Stimulated activated naive CD8-positive, alpha-beta T cell treated with anti-CD3 and anti-CD28 coated beads, Interleukin-15, amount 100 ng/mL, for 72 hours (primary cell): ENCODE measurements around the gene FUBP3.

Experiments used
- ATAC-seq: fragments of 150-1000 bp; cut with Tn5 transposase; 2 replicates; pipeline ENCODE4 v1.10.0; 2021; ENCODE audit warnings: mild to moderate bottlenecking, moderate library complexity
- DNase-seq, 2 donors: peaks; one replicate each; pipeline ENCODE4 v3.0.0; 2021 to 2022
- H3K27ac Mint-ChIP-seq, 2 donors: one replicate each; pipeline ENCODE4 v1.8.0; 2022; ENCODE audit warnings: mild to moderate bottlenecking in 2 of 2, mixed read lengths in 2 of 2, moderate library complexity in 2 of 2
- H3K27me3 Mint-ChIP-seq: one replicate; pipeline ENCODE4 v1.8.0; 2022; ENCODE audit warnings: mixed read lengths
- H3K4me1 Mint-ChIP-seq: one replicate; pipeline ENCODE4 v1.8.0; 2022; ENCODE audit warnings: mild to moderate bottlenecking, mixed read lengths
- H3K4me3 Mint-ChIP-seq, 2 donors: one replicate each; pipeline ENCODE4 v1.8.0; 2022; ENCODE audit warnings: mild to moderate bottlenecking in 2 of 2, mixed read lengths in 2 of 2, moderate library complexity in 1 of 2
- H3K9me3 Mint-ChIP-seq, 2 donors: one replicate each; pipeline ENCODE4 v1.8.0; 2022; ENCODE audit warnings: mixed read lengths in 2 of 2

FUBP3 gene

DNA sequence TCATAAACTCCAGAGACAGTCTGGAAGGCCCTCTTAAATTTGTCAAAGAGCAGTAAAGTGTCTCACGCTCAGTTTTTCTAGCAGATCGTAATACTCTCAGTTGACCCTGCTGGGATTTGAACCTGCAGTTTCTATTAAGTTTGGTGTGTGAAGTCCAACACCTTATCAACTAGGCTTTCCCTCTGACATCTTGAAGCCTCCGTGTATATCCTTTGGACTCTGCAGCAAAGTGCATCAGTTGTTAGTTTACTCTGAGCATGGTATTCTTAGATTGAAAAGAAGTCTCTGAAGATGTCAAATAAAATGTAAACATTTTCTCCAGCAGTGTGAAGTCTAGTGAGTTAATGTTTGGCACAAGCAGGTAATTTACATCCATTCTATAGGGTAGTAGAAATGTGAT is 2.4 kb downstream of the FUBP3 start:
- Mint-ChIP-seq H3K4me3 (no peak overlapping the region), H3K27me3 (no peaks in the 10 kb centered on the region), H3K4me1 (peaks cover 47% of the 10 kb centered on the region), H3K27ac (peak overlapping the region; percentile 15 to 36), H3K9me3 (no peaks in the 10 kb centered on the region)
- ATAC-seq (no peak), DNase-seq (no peak)

DNA sequence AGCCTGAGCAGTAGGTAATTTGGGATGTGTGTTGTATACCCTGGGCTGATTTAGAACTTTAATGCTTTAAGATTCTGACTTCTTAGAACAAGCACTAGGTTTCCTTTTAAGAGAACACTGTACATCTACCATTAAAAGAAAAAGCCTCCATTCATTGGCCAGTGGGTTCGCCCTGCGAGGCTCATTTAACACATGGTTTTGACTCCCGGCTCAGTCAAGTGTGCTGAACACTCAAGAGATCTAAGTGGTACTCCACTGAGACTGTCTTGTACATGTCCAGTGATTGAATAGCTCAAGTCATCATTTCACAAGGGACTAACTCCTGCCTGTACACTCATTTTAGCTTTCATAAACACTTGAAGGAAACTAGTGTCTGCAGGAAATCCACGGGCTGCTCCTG is 3.9 kb downstream of the FUBP3 start:
- no peak overlapping the region for H3K4me3 Mint-ChIP-seq
- ATAC-seq (no peak), DNase-seq (no peak)
- H3K9me3 Mint-ChIP-seq: no peaks in the 10 kb centered on the region
- H3K4me1 Mint-ChIP-seq: peaks cover 43% of the 10 kb centered on the region
- no peak overlapping the region for H3K27ac Mint-ChIP-seq
- H3K27me3 Mint-ChIP-seq: no peaks in the 10 kb centered on the region

- no peak for ATAC-seq
- H3K27ac Mint-ChIP-seq: no peak overlapping the region
- no peak overlapping the region for H3K4me3 Mint-ChIP-seq
Measured at GRCh38 chr9:130587921-130588320, 8.5 kb downstream of the FUBP3 start.

DNA sequence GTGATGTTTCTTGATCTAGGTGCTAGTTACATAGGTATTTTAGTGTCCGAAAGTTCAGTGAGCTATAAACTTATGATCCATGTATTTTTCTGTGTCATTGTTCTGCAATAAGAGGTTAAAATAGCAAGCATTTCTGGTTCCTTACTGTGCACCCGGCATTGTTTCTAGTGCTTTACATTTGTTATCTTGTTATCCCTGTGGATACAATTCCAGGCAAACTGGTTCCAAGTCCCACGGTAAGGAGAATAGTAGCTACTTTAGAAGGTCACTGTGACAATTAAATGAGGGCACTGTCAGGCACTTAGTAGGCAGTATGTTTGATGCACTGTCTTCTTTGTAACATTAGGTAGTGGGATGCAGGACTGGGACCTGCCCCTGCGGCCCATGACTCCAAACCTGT is 9.0 kb downstream of the FUBP3 start:
- Mint-ChIP-seq H3K27ac (no peak overlapping the region), H3K4me3 (no peak overlapping the region), H3K27me3 (no peaks in the 10 kb centered on the region), H3K9me3 (no peaks in the 10 kb centered on the region), H3K4me1 (peaks cover 14% of the 10 kb centered on the region)
- ATAC-seq (no peak), DNase-seq (no peak)

More at GRCh38 chr9:130587921-130588320, 8.5 kb downstream of the FUBP3 start:
- Mint-ChIP-seq H3K4me1 (peaks cover 14% of the 10 kb centered on the region), H3K27me3 (no peaks in the 10 kb centered on the region), H3K9me3 (no peaks in the 10 kb centered on the region)
- DNase-seq: no peak

- Mint-ChIP-seq H3K4me1 (peaks cover 14% of the 10 kb centered on the region), H3K9me3 (no peaks in the 10 kb centered on the region), H3K4me3 (no peak overlapping the region), H3K27me3 (no peaks in the 10 kb centered on the region), H3K27ac (no peak overlapping the region)
- DNase-seq (no peak), ATAC-seq (no peak)
Measured at GRCh38 chr9:130589754-130590153, 10.4 kb downstream of the FUBP3 start.

DNA sequence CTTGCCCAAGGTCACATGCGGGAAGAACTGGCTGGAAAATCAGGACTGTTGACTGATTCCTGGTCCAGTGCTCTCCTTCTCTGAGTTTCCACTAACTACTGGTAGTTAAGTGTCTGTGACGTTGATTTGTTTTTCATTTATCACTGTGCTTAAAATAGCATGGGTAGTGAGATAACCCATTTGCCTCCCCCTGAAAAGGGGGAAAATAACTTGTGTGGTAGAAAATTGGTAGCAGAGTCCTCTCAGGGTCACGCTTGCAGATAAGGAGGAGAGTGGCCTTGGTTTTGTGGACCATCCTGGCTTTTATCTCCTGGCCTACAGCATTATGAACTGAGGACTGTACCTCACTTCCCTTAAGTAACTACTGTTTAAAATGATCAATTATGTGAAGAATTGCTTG is 10.9 kb downstream of the FUBP3 start:
- no peak for DNase-seq
- H3K4me1 Mint-ChIP-seq: peaks cover 11% of the 10 kb centered on the region

GRCh38 chr9:130593020-130593419 is 13.6 kb downstream of the FUBP3 start:
- Mint-ChIP-seq H3K27me3 (no peaks in the 10 kb centered on the region), H3K27ac (peak overlapping the region in 1 of 2 donors; percentile 79), H3K4me1 (peaks cover 4% of the 10 kb centered on the region), H3K9me3 (no peaks in the 10 kb centered on the region), H3K4me3 (no peak overlapping the region)
- ATAC-seq: no peak
- no peak for DNase-seq

More for the DNA sequence above, 10.9 kb downstream of the FUBP3 start:
- Mint-ChIP-seq H3K4me3 (no peak overlapping the region), H3K9me3 (no peaks in the 10 kb centered on the region), H3K27me3 (no peaks in the 10 kb centered on the region), H3K27ac (no peak overlapping the region)
- ATAC-seq: no peak

- no peaks in the 10 kb centered on the region for H3K4me1 Mint-ChIP-seq
- H3K9me3 Mint-ChIP-seq: no peaks in the 10 kb centered on the region
- no peak overlapping the region for H3K4me3 Mint-ChIP-seq
- peak overlapping the region in 1 of 2 donors; percentile 12 for H3K27ac Mint-ChIP-seq
- ATAC-seq (no peak), DNase-seq (no peak)
- H3K27me3 Mint-ChIP-seq: no peaks in the 10 kb centered on the region
Measured at GRCh38 chr9:130597228-130597627, 17.9 kb downstream of the FUBP3 start.

- Mint-ChIP-seq H3K27me3 (no peaks in the 10 kb centered on the region), H3K9me3 (no peaks in the 10 kb centered on the region), H3K27ac (no peak overlapping the region), H3K4me3 (no peak overlapping the region), H3K4me1 (no peaks in the 10 kb centered on the region)
- ATAC-seq: no peak
- DNase-seq: no peak
Measured at GRCh38 chr9:130598188-130598587, 18.8 kb downstream of the FUBP3 start.

DNA sequence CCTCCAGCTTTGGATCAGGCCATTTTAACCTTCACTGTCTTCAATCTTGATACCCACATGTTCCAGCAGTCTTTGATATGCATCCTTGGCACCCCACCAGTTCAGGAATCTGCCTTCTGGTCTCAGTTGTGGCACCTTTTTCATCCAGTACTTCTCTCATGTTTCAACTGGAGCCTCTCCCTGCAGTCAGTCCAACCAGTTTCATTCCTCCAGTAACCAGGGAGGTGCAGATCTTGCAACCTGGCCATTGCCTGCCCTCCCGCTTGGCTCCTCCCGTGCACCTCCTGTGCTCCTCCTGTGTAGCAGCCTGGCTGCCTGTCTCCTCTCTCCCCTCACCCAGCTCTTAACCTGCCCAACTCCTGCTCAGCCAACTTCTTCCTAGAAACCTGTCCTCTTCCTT is 20.2 kb downstream of the FUBP3 start:
- no peak overlapping the region for H3K4me3 Mint-ChIP-seq
- no peak for ATAC-seq
- DNase-seq: no peak
- no peaks in the 10 kb centered on the region for H3K4me1 Mint-ChIP-seq
- no peak overlapping the region for H3K27ac Mint-ChIP-seq
- H3K27me3 Mint-ChIP-seq: no peaks in the 10 kb centered on the region
- no peaks in the 10 kb centered on the region for H3K9me3 Mint-ChIP-seq

GRCh38 chr9:130601100-130601499 is 21.7 kb downstream of the FUBP3 start:
- no peak overlapping the region for H3K27ac Mint-ChIP-seq

DNA sequence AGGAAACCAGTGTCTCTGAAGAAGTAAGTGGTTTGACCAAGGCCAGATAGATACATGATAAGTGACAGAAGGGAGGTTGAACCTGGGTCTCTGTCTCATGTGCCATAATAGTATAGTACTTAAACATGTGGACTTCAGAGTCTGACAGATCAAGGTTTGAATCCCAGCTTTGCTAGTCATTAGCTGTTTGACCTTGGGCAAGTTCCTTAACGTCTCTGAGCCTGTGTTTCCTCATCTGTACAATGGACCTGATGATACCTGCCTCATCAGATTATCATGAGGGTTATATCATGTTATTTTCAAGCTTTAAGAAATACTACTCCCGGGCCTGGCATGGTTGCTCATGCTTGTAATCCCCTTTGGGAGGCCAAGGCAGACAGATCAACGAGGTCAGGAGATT is 24.9 kb downstream of the FUBP3 start:
- no peaks in the 10 kb centered on the region for H3K27me3 Mint-ChIP-seq
- H3K9me3 Mint-ChIP-seq: no peaks in the 10 kb centered on the region
- H3K4me1 Mint-ChIP-seq: no peaks in the 10 kb centered on the region
- ATAC-seq (no peak), DNase-seq (no peak)
- H3K4me3 Mint-ChIP-seq: no peak overlapping the region
- H3K27ac Mint-ChIP-seq: no peak overlapping the region

More at GRCh38 chr9:130601100-130601499, 21.7 kb downstream of the FUBP3 start:
- Mint-ChIP-seq H3K27me3 (no peaks in the 10 kb centered on the region), H3K9me3 (no peaks in the 10 kb centered on the region), H3K4me1 (no peaks in the 10 kb centered on the region), H3K4me3 (no peak overlapping the region)
- ATAC-seq (no peak), DNase-seq (no peak)

DNA sequence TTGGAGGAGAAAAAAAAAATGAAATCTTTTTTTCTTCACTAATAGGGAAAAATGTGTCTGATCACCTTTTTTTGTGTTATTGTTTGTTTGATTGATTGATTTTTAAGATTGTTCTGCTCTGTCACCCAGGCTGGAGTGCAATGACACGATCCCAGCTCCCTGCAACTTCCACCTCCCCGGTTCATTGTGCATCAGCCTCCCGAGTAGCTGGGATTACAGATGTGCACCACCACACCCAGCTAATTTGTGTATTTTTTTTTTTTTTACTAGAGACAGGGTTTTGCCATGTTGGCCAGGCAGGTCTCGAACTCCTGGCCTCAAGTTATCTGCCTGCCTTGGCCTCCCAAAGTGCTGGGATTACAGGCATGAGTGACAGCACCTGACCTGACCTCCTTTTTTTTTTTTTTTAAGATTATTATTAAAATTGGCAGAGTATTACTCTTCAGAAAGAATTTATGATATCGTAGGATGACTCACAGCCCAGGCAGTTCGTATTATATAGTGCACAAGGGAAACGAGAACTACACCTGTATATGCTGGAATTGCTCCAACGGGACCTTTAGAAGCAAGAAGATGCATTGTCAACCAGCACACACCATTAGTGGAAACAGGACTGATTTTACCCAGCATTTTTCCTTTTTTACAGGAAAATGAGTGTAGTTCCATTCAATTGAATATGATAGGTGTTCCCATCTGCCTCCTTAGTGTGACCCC is 27.7 kb downstream of the FUBP3 start:
- no peak for DNase-seq
- H3K9me3 Mint-ChIP-seq: no peaks in the 10 kb centered on the region
- H3K4me3 Mint-ChIP-seq: no peak overlapping the region
- H3K27ac Mint-ChIP-seq: no peak overlapping the region
- H3K4me1 Mint-ChIP-seq: no peaks in the 10 kb centered on the region
- no peak for ATAC-seq
- no peaks in the 10 kb centered on the region for H3K27me3 Mint-ChIP-seq

GRCh38 chr9:130607640-130608420 is 28.5 kb downstream of the FUBP3 start:
- no peaks in the 10 kb centered on the region for H3K9me3 Mint-ChIP-seq
- DNase-seq (no peak), ATAC-seq (no peak)
- H3K4me1 Mint-ChIP-seq: no peaks in the 10 kb centered on the region
- H3K4me3 Mint-ChIP-seq: no peak overlapping the region
- no peaks in the 10 kb centered on the region for H3K27me3 Mint-ChIP-seq
- peak overlapping the region in 1 of 2 donors; percentile 4 for H3K27ac Mint-ChIP-seq

DNA sequence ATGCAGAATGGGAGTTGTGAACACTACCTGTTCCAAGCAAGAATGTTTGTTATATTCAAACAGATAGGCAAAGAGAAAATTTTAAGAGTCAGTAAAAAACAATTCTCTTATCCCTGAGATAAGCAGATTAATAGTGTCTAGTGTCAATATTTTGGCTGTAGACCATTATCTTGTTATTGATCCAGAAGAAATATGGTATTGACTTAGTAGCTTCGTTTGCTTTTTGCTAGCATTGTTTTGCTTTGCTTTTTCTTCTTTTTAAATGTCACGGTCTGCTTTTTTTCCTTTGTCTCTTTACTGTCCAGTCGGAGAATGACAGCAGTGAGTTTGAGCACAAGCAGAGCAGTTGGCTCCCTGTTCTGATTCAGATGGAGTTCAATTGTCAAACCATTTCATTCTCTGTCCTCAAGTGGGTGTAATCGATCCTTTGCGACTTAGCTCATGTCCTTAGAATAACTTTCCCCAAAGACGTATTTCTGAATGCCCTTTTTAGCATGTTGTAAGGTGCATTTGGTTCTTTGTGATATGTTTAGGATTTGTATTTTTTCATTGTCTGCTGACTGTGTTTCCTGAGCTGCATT is 29.3 kb downstream of the FUBP3 start:
- no peaks in the 10 kb centered on the region for H3K27me3 Mint-ChIP-seq
- DNase-seq (no peak), ATAC-seq (no peak)
- no peaks in the 10 kb centered on the region for H3K4me1 Mint-ChIP-seq
- no peak overlapping the region for H3K4me3 Mint-ChIP-seq
- H3K9me3 Mint-ChIP-seq: no peaks in the 10 kb centered on the region
- peak overlapping the region in 1 of 2 donors; percentile 4 for H3K27ac Mint-ChIP-seq

GRCh38 chr9:130609163-130609562 is 29.8 kb downstream of the FUBP3 start:
- ATAC-seq (no peak), DNase-seq (no peak)
- Mint-ChIP-seq H3K27ac (no peak overlapping the region), H3K4me3 (no peak overlapping the region), H3K9me3 (no peaks in the 10 kb centered on the region), H3K4me1 (no peaks in the 10 kb centered on the region), H3K27me3 (no peaks in the 10 kb centered on the region)
